DND-41 (cell line): Measurements from ENCODE around the gene PELI2.

Source experiments
- EZH2 ChIP-seq: IDR thresholded peaks from 3 replicates; pipeline ENCODE4 v1.6.1; 2012; ENCODE audit warnings: borderline replicate concordance, low read depth, mild to moderate bottlenecking, moderate library complexity, low read length, inconsistent platforms; ENCODE audit not compliant: severe bottlenecking
- TF ChIP-seq, protein P1 (sequence below): IDR thresholded peaks from 2 replicates; pipeline ENCODE4 v1.5.1; 2012; ENCODE audit warnings: borderline replicate concordance, low read length, moderate library complexity, mild to moderate bottlenecking; ENCODE audit not compliant: poor library complexity, severe bottlenecking; ENCODE audit errors: extremely low read depth

GRCh38 chr14:56243110-56243509 lies 124.9 kb downstream of the PELI2 start:
- TF ChIP-seq, protein P1, sequence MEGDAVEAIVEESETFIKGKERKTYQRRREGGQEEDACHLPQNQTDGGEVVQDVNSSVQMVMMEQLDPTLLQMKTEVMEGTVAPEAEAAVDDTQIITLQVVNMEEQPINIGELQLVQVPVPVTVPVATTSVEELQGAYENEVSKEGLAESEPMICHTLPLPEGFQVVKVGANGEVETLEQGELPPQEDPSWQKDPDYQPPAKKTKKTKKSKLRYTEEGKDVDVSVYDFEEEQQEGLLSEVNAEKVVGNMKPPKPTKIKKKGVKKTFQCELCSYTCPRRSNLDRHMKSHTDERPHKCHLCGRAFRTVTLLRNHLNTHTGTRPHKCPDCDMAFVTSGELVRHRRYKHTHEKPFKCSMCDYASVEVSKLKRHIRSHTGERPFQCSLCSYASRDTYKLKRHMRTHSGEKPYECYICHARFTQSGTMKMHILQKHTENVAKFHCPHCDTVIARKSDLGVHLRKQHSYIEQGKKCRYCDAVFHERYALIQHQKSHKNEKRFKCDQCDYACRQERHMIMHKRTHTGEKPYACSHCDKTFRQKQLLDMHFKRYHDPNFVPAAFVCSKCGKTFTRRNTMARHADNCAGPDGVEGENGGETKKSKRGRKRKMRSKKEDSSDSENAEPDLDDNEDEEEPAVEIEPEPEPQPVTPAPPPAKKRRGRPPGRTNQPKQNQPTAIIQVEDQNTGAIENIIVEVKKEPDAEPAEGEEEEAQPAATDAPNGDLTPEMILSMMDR = no peak
- TF ChIP-seq EZH2 = no peak
